Prostate gland (tissue), 2 donors: ENCODE results near the gene SGK2. TPM values are rescaled to one million over a fixed set of nuclear protein-coding genes. Genes with fewer than 3 reads are reported as not detected.

ENCODE experiments used
- DNase-seq: peaks from one replicate; pipeline ENCODE4 v3.0.0-alpha.2; 2019; ENCODE audit warnings: low spot score
- H3K27ac ChIP-seq, 2 donors: fragments of 200-600 bp; sonication (generic); 2 replicates each; pipeline ENCODE4 v1.5.1; 2017 to 2019
- H3K27me3 ChIP-seq: fragments of 200-600 bp; sonication (generic); replicated peaks from 2 replicates; pipeline ENCODE4 v1.5.1; 2019; ENCODE audit not compliant: insufficient read depth
- H3K36me3 ChIP-seq, 2 donors: fragments of 200-600 bp; sonication (generic); 1 replicate in 1 of 2; 2 replicates in 1 of 2; pipeline versions ENCODE4 v1.5.1 to v1.8.1; 2017 to 2019
- H3K4me1 ChIP-seq: fragments of 200-600 bp; sonication (generic); replicated peaks from 2 replicates; pipeline ENCODE4 v1.5.1; 2019
- H3K4me3 ChIP-seq, 2 donors: fragments of 200-600 bp; sonication (generic); 2 replicates each; pipeline ENCODE4 v1.5.1; 2017 to 2019
- H3K9me3 ChIP-seq: fragments of 200-600 bp; sonication (generic); 2 replicates; pipeline ENCODE4 v1.5.1; 2017
- CTCF ChIP-seq, 4 experiments: fragments of 200-600 bp in 2 of 4; fragments of 450-650 bp in 2 of 4; sonication (generic) in 2 of 4; IDR thresholded peaks; 1 replicate in 3 of 4; 2 replicates in 1 of 4; pipeline ENCODE4 v1.5.1; 2016 to 2019; ENCODE audit warnings: antibody characterized with exemption in 4 of 4, mild to moderate bottlenecking in 2 of 4, moderate library complexity in 2 of 4
- POLR2A ChIP-seq: fragments of 450-650 bp; IDR thresholded peaks from one replicate; pipeline ENCODE4 v1.6.1; 2016; ENCODE audit warnings: antibody characterized with exemption, mild to moderate bottlenecking
- POLR2AphosphoS5 ChIP-seq: sonication (generic); formaldehyde crosslinking; IDR thresholded peaks from one replicate; pipeline ENCODE4 v1.6.1; 2017; ENCODE audit warnings: antibody characterized with exemption
- WGBS: methylation state at CpG from one replicate; pipeline ENCODE4 v1.1.5; 2018; 5-methylcytosine and 5-hydroxymethylcytosine counted together
- intact Hi-C: fragments of 100-400 bp; cut with DNase I; formaldehyde crosslinking; loops from one replicate; pipeline ENCODE4 v1.14.2; 2022
- total RNA-seq, 2 donors: library from RNA; depleted of rRNA; stranded (reverse); fragments of >200 nt; gene quantifications; one replicate each; pipeline ENCODE4 v1.1.0, GENCODE V29; 2016

Gene SGK2
- total RNA-seq, 2 donors from 2014 or later: 0.68 to 4.5 TPM

- WGBS: 60% methylated on average over 3 of the region's 3 CpGs
- TF ChIP-seq POLR2AphosphoS5: no peak
- intact Hi-C loops: no loop called here
- H3K27me3 ChIP-seq: no peaks in the 10 kb centered on the region
- no peak for DNase-seq
- H3K36me3 ChIP-seq: no peaks in the 10 kb centered on the region
- H3K9me3 ChIP-seq: no peaks in the 10 kb centered on the region
- no peak overlapping the region for H3K4me3 ChIP-seq
- no peaks in the 10 kb centered on the region for H3K4me1 ChIP-seq
- H3K27ac ChIP-seq: no peak overlapping the region
Observed at GRCh38 chr20:43563429-43563828, 4.6 kb downstream of the SGK2 start.

- intact Hi-C loops: no loop called here
- no peak for TF ChIP-seq POLR2AphosphoS5
- TF ChIP-seq POLR2A: no peak
- TF ChIP-seq CTCF (IDR thresholded peaks at IDR 0.05): no peak
Observed at GRCh38 chr20:43563991-43564390, 5.2 kb downstream of the SGK2 start.

GRCh38 chr20:43564455-43564854, 5.6 kb downstream of the SGK2 start:
- intact Hi-C loops: no loop called here
- no peak for DNase-seq
- Histone ChIP-seq H3K36me3 (no peaks in the 10 kb centered on the region), H3K27me3 (no peaks in the 10 kb centered on the region), H3K4me3 (no peak overlapping the region), H3K9me3 (no peaks in the 10 kb centered on the region), H3K27ac (no peak overlapping the region), H3K4me1 (no peaks in the 10 kb centered on the region)
- 98% methylated on average over 8 of the region's 8 CpGs for WGBS
- TF ChIP-seq POLR2AphosphoS5: no peak
- no peak for TF ChIP-seq POLR2A
- no peak for TF ChIP-seq CTCF (IDR thresholded peaks at IDR 0.05)

More at GRCh38 chr20:43563991-43564390, 5.2 kb downstream of the SGK2 start:
- Histone ChIP-seq H3K27me3 (no peaks in the 10 kb centered on the region), H3K4me1 (no peaks in the 10 kb centered on the region), H3K27ac (no peak overlapping the region), H3K36me3 (no peaks in the 10 kb centered on the region), H3K4me3 (no peak overlapping the region), H3K9me3 (no peaks in the 10 kb centered on the region)
- WGBS: 96% methylated on average over 7 of the region's 7 CpGs
- no peak for DNase-seq

- WGBS: 81% methylated on average over 18 of the region's 18 CpGs
- Histone ChIP-seq H3K4me3 (no peak overlapping the region), H3K36me3 (no peaks in the 10 kb centered on the region), H3K4me1 (no peaks in the 10 kb centered on the region), H3K9me3 (no peaks in the 10 kb centered on the region), H3K27me3 (no peaks in the 10 kb centered on the region), H3K27ac (no peak overlapping the region)
- DNase-seq: no peak
- TF ChIP-seq POLR2AphosphoS5 (no peak), CTCF (IDR thresholded peaks at IDR 0.05) (no peak), POLR2A (no peak)
- intact Hi-C loops: no loop called here
Observed at GRCh38 chr20:43564993-43565757, 6.3 kb downstream of the SGK2 start.

- intact Hi-C loops: no loop called here
- H3K9me3 ChIP-seq: no peaks in the 10 kb centered on the region
- no peaks in the 10 kb centered on the region for H3K27me3 ChIP-seq
- TF ChIP-seq POLR2AphosphoS5 (no peak), CTCF (IDR thresholded peaks at IDR 0.05) (no peak), POLR2A (no peak)
- 95% methylated on average over 4 of the region's 4 CpGs for WGBS
- H3K27ac ChIP-seq: no peak overlapping the region
- H3K36me3 ChIP-seq: no peaks in the 10 kb centered on the region
- H3K4me3 ChIP-seq: no peak overlapping the region
- H3K4me1 ChIP-seq: no peaks in the 10 kb centered on the region
- DNase-seq: no peak
Observed at GRCh38 chr20:43565758-43566104, 6.9 kb downstream of the SGK2 start.
